ENCODE data around the gene PPIP5K2. TPM values are rescaled to one million over a fixed set of nuclear protein-coding genes. Genes with fewer than 3 reads are reported as not detected.
"Not testable (repeated sequence)": the region's sequence is repeated elsewhere in the genome, so short reads cannot be mapped to it uniquely, and the experiment has no call there.

PPIP5K2 gene
- total RNA-seq, 1 donor from 2014 or later, result 31.1 TPM

GRCh38 chr5:103119070-103119764 is 884 bp upstream of the PPIP5K2 start:
- intact Hi-C loops (cut with DNase I), result loop anchor here (2.0 to 10.0 kb wide), 3 partner anchors 337 to 534 kb away; partner anchors contain the start of gene PAM
- no peak for DNase-seq (ENCODE audit: low spot score)

- intact Hi-C loops (cut with DNase I), result no loop called here
- no peak for DNase-seq (ENCODE audit: low spot score)
Observed at GRCh38 chr5:103120607-103121200, 603 bp downstream of the PPIP5K2 start.

- no peak for DNase-seq (ENCODE audit: low spot score)
- intact Hi-C loops (cut with DNase I), result no loop called here
Observed at GRCh38 chr5:103122242-103122641, 2.1 kb downstream of the PPIP5K2 start.

GRCh38 chr5:103126557-103126956 is 6.5 kb downstream of the PPIP5K2 start:
- intact Hi-C loops (cut with DNase I), result no loop called here
- no peak for DNase-seq (ENCODE audit: low spot score)

GRCh38 chr5:103127292-103127817 is 7.3 kb downstream of the PPIP5K2 start:
- DNase-seq (ENCODE audit: low spot score), result no peak
- intact Hi-C loops (cut with DNase I), result no loop called here

- intact Hi-C loops (cut with DNase I), result no loop called here
- DNase-seq (ENCODE audit: low spot score), result no peak
Observed at GRCh38 chr5:103128202-103128601, 8.1 kb downstream of the PPIP5K2 start.

- intact Hi-C loops (cut with DNase I), result no loop called here
Observed at GRCh38 chr5:103132684-103133083, 12.6 kb downstream of the PPIP5K2 start.

GRCh38 chr5:103133231-103133630 is 13.1 kb downstream of the PPIP5K2 start:
- intact Hi-C loops (cut with DNase I), result no loop called here
- DNase-seq (ENCODE audit: low spot score), result no peak

More at GRCh38 chr5:103132684-103133083, 12.6 kb downstream of the PPIP5K2 start:
- DNase-seq (ENCODE audit: low spot score), result no peak

- no peak for DNase-seq (ENCODE audit: low spot score)
- intact Hi-C loops (cut with DNase I), result loop anchor here (5.0 kb wide), 1 partner anchor 553 kb away; no protein-coding TSS in a partner anchor
Observed at GRCh38 chr5:103135461-103135860, 15.4 kb downstream of the PPIP5K2 start.

GRCh38 chr5:103138202-103138690 is 18.1 kb downstream of the PPIP5K2 start:
- intact Hi-C loops (cut with DNase I), result loop anchor here (5.0 kb wide), 1 partner anchor 556 kb away; no protein-coding TSS in a partner anchor

GRCh38 chr5:103139264-103139865 is 19.3 kb downstream of the PPIP5K2 start:
- intact Hi-C loops (cut with DNase I), result loop anchor here (5.0 kb wide), 1 partner anchor 557 kb away; no protein-coding TSS in a partner anchor
- DNase-seq (ENCODE audit: low spot score), result peak; percentile 87

More at GRCh38 chr5:103138202-103138690, 18.1 kb downstream of the PPIP5K2 start:
- DNase-seq (ENCODE audit: low spot score), result no peak

- DNase-seq (ENCODE audit: low spot score); intact Hi-C loops (cut with DNase I): not testable (repeated sequence)
Observed at GRCh38 chr5:103142132-103142531, 22.0 kb downstream of the PPIP5K2 start.

GRCh38 chr5:103145196-103145595 is 25.1 kb downstream of the PPIP5K2 start:
- DNase-seq (ENCODE audit: low spot score), result no peak
- intact Hi-C loops (cut with DNase I), result no loop called here

- intact Hi-C loops (cut with DNase I), result no loop called here
- no peak for DNase-seq (ENCODE audit: low spot score)
Observed at GRCh38 chr5:103148213-103148612, 28.1 kb downstream of the PPIP5K2 start.

GRCh38 chr5:103151156-103151555 is 31.1 kb downstream of the PPIP5K2 start:
- intact Hi-C loops (cut with DNase I), result no loop called here
- DNase-seq (ENCODE audit: low spot score), result no peak

- intact Hi-C loops (cut with DNase I), result no loop called here
- no peak for DNase-seq (ENCODE audit: low spot score)
Observed at GRCh38 chr5:103166706-103167105, 46.6 kb downstream of the PPIP5K2 start.

- intact Hi-C loops (cut with DNase I), result no loop called here
- no peak for DNase-seq (ENCODE audit: low spot score)
Observed at GRCh38 chr5:103174147-103174546, 54.0 kb downstream of the PPIP5K2 start.

GRCh38 chr5:103177543-103177942 is 57.4 kb downstream of the PPIP5K2 start:
- intact Hi-C loops (cut with DNase I), result no loop called here
- DNase-seq (ENCODE audit: low spot score), result no peak

- no peak for DNase-seq (ENCODE audit: low spot score)
- intact Hi-C loops (cut with DNase I), result no loop called here
Observed at GRCh38 chr5:103178167-103178566, 58.1 kb downstream of the PPIP5K2 start.

GRCh38 chr5:103186152-103186551 is 66.1 kb downstream of the PPIP5K2 start:
- DNase-seq (ENCODE audit: low spot score), result no peak
- intact Hi-C loops (cut with DNase I), result no loop called here
